Inferior parietal cortex (tissue), 1 donor: ENCODE data around the gene CHFR.
"Not testable (repeated sequence)": the region's sequence is repeated elsewhere in the genome, so short reads cannot be mapped to it uniquely, and the experiment has no call there.

Experiments
- DNase-seq: peaks from one replicate; pipeline ENCODE4 v3.0.0-alpha.2; 2016; ENCODE audit errors: extremely low spot score

CHFR gene

GRCh38 chr12:132887513-132888351, at the start of gene CHFR:
CHFR (minus strand) TSS chr12:132887605; CDS start chr12:132887328, 277 bp downstream.
- peak; percentile 96 for DNase-seq

GRCh38 chr12:132936921-132937320, 49.5 kb upstream of the CHFR start:
- DNase-seq = not testable (repeated sequence)

- no peak for DNase-seq
These were observed 48.8 kb upstream of the CHFR start for GRCh38 chr12:132936163-132936562.

GRCh38 chr12:132926415-132926833, 39.0 kb upstream of the CHFR start:
- no peak for DNase-seq

GRCh38 chr12:132925597-132926414, 38.4 kb upstream of the CHFR start:
- no peak for DNase-seq

- DNase-seq = no peak
These were observed 37.0 kb upstream of the CHFR start for GRCh38 chr12:132924356-132924755.

- no peak for DNase-seq
These were observed 36.0 kb upstream of the CHFR start for GRCh38 chr12:132923356-132923909.

GRCh38 chr12:132922676-132923075, 35.3 kb upstream of the CHFR start:
- no peak for DNase-seq

GRCh38 chr12:132921685-132922084, 34.3 kb upstream of the CHFR start:
- no peak for DNase-seq

- no peak for DNase-seq
These were observed 31.3 kb upstream of the CHFR start for GRCh38 chr12:132918680-132919079.

- DNase-seq = no peak
These were observed 21.6 kb upstream of the CHFR start for GRCh38 chr12:132909030-132909368.

GRCh38 chr12:132908145-132909029, 21.0 kb upstream of the CHFR start:
- DNase-seq = peak; percentile 95

GRCh38 chr12:132907789-132908144, 20.4 kb upstream of the CHFR start:
- DNase-seq = not testable (repeated sequence)

- DNase-seq = no peak
These were observed 19.8 kb upstream of the CHFR start for GRCh38 chr12:132907216-132907615.

- DNase-seq = peak; percentile 66
These were observed 17.4 kb upstream of the CHFR start for GRCh38 chr12:132904718-132905328.

- DNase-seq = no peak
These were observed 11.6 kb upstream of the CHFR start for GRCh38 chr12:132899033-132899432.

GRCh38 chr12:132888852-132889251, 1.4 kb upstream of the CHFR start:
- no peak for DNase-seq

- no peak for DNase-seq
These were observed 602 bp downstream of the CHFR start for GRCh38 chr12:132886529-132887477.

- no peak for DNase-seq
These were observed 5.6 kb downstream of the CHFR start for GRCh38 chr12:132881818-132882217.

GRCh38 chr12:132874620-132875019, 12.8 kb downstream of the CHFR start:
- not testable (repeated sequence) for DNase-seq
